ENCODE data around the gene ADRB2.
A peak's percentile ranks its signal among the peaks of the same experiment; 100 is the strongest.

The ADRB2 gene

GRCh38 chr5:148823871-148824270 lies 2.5 kb upstream of the ADRB2 start:
- Histone ChIP-seq H2AFZ (ENCODE audit: low read length) (no peak overlapping the region), H3K79me2 (ENCODE audit: insufficient read depth, low read length) (no peaks in the 10 kb centered on the region), H4K20me1 (ENCODE audit: insufficient read depth, low read length) (no peaks in the 10 kb centered on the region), H3K4me3 (ENCODE audit: low read depth, low read length, poor library complexity, severe bottlenecking) (no peak overlapping the region), H3K9me3 (ENCODE audit: low read length) (no peaks in the 10 kb centered on the region), H3K27ac (ENCODE audit: low read depth, low read length, poor library complexity, severe bottlenecking) (no peak overlapping the region), H3K36me3 (ENCODE audit: insufficient read depth, low read length) (no peaks in the 10 kb centered on the region), H3K9ac (ENCODE audit: low read length) (no peak overlapping the region), H3K27me3 (ENCODE audit: insufficient read depth, low read length) (no peaks in the 10 kb centered on the region), H3F3A (ENCODE audit: insufficient read depth, low read length) (no peaks in the 10 kb centered on the region), H3K4me2 (ENCODE audit: low read length) (no peak overlapping the region), H3K9me2 (ENCODE audit: low read depth, low read length) (no peaks in the 10 kb centered on the region), H3K4me1 (ENCODE audit: insufficient read depth, low read length, severe bottlenecking) (peaks cover 6% of the 10 kb centered on the region)
- TF ChIP-seq EZH2 (IDR thresholded peaks at IDR 0.05; ENCODE audit: borderline replicate concordance, low read length) (no peak), CTCF (IDR thresholded peaks at IDR 0.05; ENCODE audit: low read length) (no peak)

- Histone ChIP-seq H3K4me2 (ENCODE audit: low read length) (peak overlapping the region; percentile 75), H3K4me3 (ENCODE audit: low read depth, low read length, poor library complexity, severe bottlenecking) (peak overlapping the region; percentile 57), H4K20me1 (ENCODE audit: insufficient read depth, low read length) (no peaks in the 10 kb centered on the region), H3K9ac (ENCODE audit: low read length) (no peak overlapping the region; the same call in 1 of the 2 replicates), H3K9me2 (ENCODE audit: low read depth, low read length) (no peaks in the 10 kb centered on the region), H3K36me3 (ENCODE audit: insufficient read depth, low read length) (no peaks in the 10 kb centered on the region), H3K79me2 (ENCODE audit: insufficient read depth, low read length) (no peaks in the 10 kb centered on the region), H3F3A (ENCODE audit: insufficient read depth, low read length) (no peaks in the 10 kb centered on the region), H2AFZ (ENCODE audit: low read length) (no peak overlapping the region), H3K9me3 (ENCODE audit: low read length) (no peaks in the 10 kb centered on the region), H3K27ac (ENCODE audit: low read depth, low read length, poor library complexity, severe bottlenecking) (no peak overlapping the region), H3K4me1 (ENCODE audit: insufficient read depth, low read length, severe bottlenecking) (peaks cover 6% of the 10 kb centered on the region), H3K27me3 (ENCODE audit: insufficient read depth, low read length) (no peaks in the 10 kb centered on the region)
- no peak for TF ChIP-seq EZH2 (IDR thresholded peaks at IDR 0.05; ENCODE audit: borderline replicate concordance, low read length)
- no peak for TF ChIP-seq CTCF (IDR thresholded peaks at IDR 0.05; ENCODE audit: low read length)
These were observed 727 bp upstream of the ADRB2 start for GRCh38 chr5:148825716-148826052.

GRCh38 chr5:148826739-148827070 lies 294 bp downstream of the ADRB2 start:
- Histone ChIP-seq H3K9ac (ENCODE audit: low read length) (no peak overlapping the region), H2AFZ (ENCODE audit: low read length) (no peak overlapping the region), H4K20me1 (ENCODE audit: insufficient read depth, low read length) (no peaks in the 10 kb centered on the region), H3K9me2 (ENCODE audit: low read depth, low read length) (no peaks in the 10 kb centered on the region), H3F3A (ENCODE audit: insufficient read depth, low read length) (no peaks in the 10 kb centered on the region), H3K4me2 (ENCODE audit: low read length) (peak overlapping the region; percentile 75), H3K36me3 (ENCODE audit: insufficient read depth, low read length) (no peaks in the 10 kb centered on the region), H3K27ac (ENCODE audit: low read depth, low read length, poor library complexity, severe bottlenecking) (no peak overlapping the region), H3K4me3 (ENCODE audit: low read depth, low read length, poor library complexity, severe bottlenecking) (peak overlapping the region; percentile 57), H3K9me3 (ENCODE audit: low read length) (no peaks in the 10 kb centered on the region), H3K4me1 (ENCODE audit: insufficient read depth, low read length, severe bottlenecking) (peaks cover 12% of the 10 kb centered on the region), H3K79me2 (ENCODE audit: insufficient read depth, low read length) (no peaks in the 10 kb centered on the region), H3K27me3 (ENCODE audit: insufficient read depth, low read length) (no peaks in the 10 kb centered on the region)
- TF ChIP-seq CTCF (IDR thresholded peaks at IDR 0.05; ENCODE audit: low read length): no peak
- TF ChIP-seq EZH2 (IDR thresholded peaks at IDR 0.05; ENCODE audit: borderline replicate concordance, low read length): no peak
